ENCODE data around the gene ZNF668.
"Not testable (repeated sequence)": the region's sequence is repeated elsewhere in the genome, so short reads cannot be mapped to it uniquely, and the experiment has no call there.

The ZNF668 gene

DNA sequence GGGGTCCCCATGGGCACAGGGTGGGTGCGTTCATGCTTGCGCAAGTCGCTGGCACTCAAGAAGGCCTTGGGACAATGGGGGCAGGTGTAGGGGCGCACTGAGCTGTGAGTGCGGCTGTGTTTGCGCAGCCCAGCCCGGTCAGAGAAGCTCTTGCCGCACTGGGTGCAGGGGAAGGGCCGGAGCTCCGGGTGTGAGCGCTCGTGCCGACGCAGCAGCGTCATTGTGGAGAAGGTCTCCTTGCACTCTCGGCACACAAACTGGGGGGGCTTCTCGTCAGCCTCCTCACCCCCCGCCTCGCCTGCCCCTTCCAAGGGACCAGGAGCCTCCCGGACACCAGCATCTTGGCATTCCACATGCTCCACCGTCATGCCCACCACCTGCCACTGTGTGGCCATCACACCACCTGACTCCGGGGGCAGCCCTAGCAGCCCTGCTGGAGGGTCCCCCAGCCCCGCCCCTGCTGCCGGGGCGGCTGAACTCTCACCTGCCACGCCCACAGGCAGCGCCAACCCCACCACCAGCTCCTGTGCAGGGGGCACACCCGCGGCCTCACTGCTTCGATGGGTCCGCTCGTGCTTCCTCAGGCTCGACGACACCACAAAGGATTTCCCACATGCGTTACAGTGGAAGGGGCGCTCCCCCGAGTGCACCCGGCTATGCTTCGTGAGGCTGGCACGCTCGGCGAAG is 12.8 kb downstream of the ZNF668 start:
- DNase-seq (ENCODE audit: low spot score): no peak

DNA sequence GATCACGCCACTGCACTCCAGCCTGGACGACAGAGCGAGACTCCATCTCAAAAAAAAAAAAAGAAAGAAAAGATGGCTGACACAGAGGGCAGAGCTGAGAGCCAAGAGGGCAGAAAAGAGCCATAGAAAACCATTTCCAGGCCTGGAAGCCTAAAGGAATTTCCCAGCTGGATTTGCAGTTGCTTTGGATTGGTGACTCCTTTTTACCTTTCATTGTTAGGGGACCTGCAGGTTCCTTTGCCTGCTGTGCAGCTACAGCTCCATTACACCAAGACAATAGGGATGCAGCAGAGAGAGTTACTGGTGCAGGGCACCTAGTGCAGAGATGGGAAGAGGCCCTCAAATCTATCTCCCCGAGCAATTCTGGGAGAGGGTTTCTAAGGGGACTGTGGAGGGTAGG is 18.4 kb downstream of the ZNF668 start:
- DNase-seq (ENCODE audit: low spot score): no peak

DNA sequence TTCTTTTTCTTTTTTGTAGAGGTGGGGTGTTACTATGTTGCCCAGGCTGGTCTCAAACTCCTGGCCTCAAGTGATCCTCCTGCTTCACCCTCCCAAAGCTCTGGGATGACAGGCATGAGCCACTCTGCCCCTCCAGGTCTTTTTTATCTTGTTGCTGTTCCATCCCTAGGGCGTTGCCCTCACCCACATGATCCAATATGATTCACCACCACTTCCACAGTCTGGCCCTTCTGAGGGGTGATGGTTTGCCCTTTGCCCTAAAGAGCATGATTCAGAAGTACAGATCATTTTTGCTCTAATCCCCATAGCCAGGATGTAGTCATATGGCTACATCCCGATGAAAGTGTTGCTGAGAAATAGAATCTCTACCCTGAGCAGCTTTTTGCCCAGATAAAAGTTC is 21.9 kb downstream of the ZNF668 start:
- peak; percentile 81 for DNase-seq (ENCODE audit: low spot score)

DNA sequence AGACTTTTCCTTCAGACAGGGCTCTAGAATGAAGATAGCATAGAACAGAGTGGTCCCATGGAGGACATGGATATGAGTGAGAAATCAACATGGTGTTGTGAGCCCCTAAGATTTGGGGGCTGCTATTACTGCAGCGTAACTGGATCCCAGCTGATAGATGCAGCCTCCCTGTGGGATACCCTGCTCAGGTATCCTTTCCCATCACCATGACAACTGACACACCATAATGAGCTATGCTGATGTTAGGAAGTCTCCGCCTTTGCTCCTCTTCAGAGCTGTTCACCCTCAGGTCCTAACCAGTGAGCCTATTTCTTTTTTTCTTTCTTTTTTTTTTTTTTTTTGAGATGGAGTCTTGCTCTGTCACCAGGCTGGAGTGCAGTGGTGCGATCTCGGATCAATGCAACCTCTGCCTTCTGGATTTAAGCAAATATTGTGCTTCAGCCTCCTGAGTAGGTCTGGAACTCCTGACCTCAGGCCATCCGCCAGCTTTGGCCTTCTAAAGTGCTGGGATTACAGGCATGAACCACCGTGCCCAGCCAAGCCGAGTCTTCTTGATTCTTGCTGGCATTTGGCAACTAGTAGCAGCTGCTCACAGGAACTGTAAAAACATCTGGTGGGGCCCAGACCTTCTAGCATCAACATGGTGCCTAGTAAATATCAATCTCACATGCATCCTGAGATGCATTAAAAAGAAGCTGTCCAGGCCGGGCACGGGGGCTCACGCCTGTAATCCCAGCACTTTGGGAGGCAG is 23.6 kb downstream of the ZNF668 start:
- no peak for DNase-seq (ENCODE audit: low spot score)

DNA sequence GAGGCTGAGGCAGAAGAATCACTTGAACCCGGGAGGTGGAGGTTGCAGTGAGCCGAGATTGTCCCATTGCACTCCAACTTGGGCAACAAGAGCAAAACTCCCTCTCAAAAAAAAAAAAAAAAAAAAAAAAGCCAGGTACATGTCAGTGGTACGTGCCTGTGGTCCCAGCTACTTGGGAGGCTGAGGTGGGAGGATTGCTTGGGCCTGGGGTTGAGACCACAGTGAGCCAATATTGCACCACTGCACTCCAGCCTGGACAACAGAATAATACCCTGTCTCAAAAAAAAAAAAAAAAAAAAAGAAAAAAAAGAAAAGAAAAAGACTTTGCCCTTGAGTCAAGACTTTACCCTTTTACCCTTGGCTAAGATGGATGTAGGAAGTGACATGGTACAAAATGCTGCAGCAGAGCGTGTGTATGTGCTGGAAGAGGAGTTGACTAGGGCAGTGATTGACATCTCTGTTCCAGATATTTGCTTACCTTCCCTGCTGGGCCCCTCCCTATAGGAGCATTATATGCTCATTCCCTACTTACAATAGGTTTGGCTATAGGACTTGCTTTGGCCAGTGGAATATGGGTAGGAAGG is 30.1 kb downstream of the ZNF668 start:
- no peak for DNase-seq (ENCODE audit: low spot score)

DNA sequence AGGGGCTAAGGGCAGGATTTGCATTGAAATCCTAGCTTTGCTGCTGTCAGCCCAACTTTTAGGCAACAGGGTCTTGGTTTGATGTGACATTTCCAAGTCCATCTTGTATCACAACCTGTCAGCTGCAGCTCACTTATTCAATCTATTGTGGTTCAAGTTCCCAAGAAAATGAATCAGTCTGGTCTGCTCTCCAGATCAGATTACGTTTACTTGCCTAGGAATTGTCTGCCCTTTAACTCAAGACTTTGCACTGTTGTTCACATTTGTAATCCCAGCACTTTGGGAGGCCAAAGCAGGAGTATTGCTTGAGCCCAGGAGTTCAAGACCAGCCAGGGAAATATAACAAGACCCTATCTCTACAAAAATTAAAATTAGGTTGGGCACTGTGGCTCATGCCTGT is 30.7 kb downstream of the ZNF668 start:
- DNase-seq (ENCODE audit: low spot score): no peak

DNA sequence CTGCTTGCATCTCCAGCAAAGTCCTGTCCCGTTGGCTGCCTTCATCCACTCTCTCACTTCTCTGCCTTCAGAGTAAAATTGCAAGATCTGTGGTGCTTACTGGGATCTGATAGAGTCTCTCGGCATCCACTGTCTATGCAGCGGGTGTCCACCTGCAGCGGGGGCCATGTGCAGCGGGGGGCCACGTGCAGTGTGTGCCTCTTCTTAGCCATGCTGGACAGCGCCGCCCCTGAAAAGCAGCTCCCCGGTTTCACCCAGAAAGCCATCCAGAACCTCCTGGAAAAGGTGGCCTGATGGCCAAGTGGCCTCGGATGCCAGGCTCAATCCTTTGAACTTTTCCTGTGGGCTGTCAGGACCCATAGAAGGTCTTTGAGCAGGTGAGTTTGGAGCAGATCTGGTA is 31.2 kb downstream of the ZNF668 start:
- DNase-seq (ENCODE audit: low spot score): no peak

DNA sequence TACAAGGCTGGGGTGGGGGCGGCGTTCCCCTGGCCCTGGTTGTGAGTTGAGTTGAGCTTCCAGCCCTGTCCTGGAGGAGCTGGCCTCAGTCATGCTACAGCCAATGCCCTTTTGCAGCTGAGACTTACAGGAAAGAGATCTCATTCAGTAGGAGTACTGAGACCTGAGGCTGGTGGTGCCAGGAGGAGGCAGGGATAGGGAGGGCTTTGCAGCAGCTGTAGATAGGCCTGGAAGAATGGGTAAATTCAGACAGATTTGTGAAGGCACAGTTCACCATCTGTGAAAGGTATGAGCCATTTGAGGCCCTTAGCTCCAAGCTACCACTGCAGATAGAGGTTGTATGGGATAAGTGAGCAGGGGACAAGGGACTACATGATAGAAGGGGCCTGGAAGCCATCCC is 35.0 kb downstream of the ZNF668 start:
- no peak for DNase-seq (ENCODE audit: low spot score)

DNA sequence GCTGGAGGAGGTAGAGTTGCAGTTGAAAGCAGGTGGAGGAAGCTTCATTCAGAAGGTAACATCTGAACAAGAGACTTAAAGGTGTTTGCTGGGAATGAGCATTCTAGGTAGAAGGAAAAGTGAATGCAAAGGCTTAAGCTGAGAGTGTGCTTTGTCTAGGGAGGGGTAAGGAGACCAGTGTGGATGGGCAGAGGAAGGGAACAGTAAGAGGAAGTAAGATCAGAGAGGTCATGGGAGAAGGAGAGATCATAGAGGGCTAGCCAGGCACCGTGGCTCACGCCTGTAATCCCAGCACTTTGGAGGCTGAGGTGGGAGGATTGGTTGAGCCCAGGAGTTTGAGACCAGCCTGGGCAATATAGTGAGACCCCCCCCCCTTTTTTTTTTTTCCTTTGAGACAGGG is 37.3 kb downstream of the ZNF668 start:
- DNase-seq (ENCODE audit: low spot score): no peak

DNA sequence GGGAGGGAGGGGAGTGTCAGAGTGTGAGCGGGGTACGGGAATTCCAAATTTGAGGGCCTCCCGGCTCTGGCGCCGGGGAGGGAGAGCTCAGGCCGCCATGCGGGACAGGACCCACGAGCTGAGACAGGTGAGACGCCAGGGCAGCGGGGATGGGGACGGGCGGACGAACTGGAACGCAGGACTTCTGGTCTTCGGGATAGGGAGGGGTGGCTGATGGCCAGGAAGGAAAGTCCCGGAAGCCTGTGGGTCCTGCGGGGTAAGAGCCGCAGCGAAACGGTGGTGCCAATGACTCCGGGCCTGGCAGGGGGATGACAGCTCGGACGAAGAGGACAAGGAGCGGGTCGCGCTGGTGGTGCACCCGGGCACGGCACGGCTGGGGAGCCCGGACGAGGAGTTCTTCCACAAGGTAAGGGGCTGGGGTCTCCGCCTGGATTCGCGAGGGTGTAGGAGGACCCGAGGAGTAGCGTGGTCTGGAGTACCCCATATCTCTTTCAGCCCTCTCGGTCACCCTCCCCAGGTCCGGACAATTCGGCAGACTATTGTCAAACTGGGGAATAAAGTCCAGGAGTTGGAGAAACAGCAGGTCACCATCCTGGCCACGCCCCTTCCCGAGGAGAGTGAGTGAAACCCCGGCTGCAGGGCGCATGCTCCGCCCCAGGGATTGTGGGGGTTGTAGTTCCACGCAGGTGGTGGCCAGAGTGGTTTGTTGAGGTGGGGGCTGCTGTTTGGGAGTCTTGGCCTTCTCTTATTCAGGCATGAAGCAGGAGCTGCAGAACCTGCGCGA is 40.1 kb downstream of the ZNF668 start:
- DNase-seq (ENCODE audit: low spot score): peak; percentile 100

DNA sequence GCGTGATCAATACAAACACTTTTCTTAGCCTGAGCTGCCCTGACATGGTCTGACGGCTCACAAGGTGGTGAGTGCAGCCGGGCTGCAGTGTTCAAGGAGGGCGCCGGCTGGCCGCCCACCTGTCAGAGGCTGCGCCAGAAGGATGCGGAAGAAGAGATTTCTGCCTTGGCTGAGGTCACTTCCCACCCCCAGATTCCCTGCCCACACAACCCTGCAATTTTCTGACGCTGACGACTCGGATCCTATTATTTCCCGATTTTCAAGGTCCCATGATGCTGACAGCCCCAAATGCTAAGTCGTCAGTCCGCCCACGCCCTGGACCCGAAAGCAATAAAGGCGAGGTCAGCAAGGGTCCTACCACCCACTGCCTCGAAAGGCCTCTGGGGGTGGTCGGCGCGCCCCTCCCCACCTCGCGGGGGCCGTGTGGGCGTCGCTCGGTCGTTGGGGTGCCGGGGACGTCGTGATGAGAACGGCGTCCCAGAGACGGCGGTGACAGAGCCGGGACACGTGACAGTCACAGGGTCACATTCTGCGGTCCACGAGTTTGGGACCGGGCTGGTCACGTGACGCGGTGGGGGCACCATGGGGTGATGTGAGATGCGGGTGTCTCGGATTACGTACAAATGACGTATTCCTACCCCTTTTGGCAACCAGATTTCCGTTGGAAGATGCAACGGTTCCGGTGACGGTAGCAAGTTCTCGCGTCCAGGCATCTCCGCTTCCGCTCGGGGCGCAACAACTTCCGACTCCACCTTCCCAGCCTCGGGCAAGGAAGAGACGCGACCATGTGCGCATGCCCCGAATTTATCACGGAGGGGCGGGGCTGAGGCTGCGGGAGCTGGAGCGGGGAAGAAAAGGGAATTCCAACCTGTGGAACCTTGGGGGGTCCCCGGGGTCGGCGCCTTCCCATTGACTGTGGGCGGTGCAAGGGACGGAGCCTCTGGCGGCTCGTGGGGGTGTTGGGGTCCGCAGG is 41.0 kb downstream of the ZNF668 start, which contains the start of gene STX4:
Gene STX4, plus strand, starts transcription at position 823 of the 973 bp plus-strand sequence. CDS start 248 bp downstream, outside the sequence.
- DNase-seq (ENCODE audit: low spot score): peak; percentile 99

DNA sequence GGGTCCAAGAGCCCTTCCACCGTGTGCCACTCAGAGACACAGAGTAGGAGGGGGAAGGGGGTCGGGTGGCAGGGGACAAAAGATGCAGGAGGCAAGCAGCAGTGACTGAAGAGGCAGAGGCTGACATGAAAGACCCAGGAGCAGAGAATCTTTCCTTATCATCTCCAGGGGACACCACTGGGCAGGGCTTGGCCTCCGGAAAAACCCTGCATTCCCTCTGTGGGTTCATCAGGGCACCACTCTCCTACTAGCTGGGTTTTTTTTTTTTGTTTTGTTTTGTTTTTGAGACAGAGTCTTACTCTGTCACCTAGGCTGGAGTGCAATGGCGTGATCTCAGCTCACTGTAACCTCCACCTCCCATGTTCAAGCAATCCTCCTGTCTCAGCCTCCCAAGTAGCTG is 42.8 kb downstream of the ZNF668 start:
- DNase-seq (ENCODE audit: low spot score): no peak

DNA sequence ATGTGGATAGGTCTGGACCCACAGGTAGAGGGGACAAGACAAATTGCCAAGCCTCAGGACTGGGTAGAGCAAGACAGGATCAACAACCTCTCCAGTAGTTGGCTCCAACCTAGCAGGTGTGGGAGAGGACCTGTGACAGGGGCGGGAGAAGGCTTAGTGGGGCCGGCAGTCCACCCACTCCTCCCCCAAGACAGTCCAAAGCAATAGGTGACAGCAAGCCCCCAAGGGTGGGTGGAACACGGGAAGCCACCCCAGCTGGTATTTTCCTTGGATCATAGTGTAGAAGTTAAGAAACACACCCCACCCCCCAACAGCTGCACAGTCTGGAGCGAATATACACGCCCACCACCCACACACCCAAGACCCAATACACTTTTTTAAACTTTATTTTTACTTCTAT is 44.8 kb downstream of the ZNF668 start:
- no peak for DNase-seq (ENCODE audit: low spot score)

DNA sequence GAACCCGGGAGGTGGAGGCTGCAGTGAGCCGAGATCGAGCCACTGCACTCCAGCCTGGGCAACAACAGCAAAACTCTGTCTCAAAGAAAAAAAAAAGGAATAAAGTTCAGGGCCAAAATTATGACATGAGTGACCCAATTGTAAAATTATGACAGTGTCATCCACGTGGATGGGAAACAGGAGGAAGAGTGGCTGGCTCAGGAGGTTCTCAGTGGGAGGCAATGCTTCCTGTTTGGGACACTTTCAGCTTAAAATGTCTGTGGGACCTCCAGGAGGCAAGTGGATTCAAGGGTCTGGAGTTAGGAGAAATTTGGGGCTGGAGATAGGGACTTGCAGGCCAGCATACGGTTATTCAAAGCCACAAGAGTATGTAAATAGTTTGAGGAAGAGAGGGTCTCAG is 48.7 kb downstream of the ZNF668 start:
- DNase-seq (ENCODE audit: low spot score): no peak

DNA sequence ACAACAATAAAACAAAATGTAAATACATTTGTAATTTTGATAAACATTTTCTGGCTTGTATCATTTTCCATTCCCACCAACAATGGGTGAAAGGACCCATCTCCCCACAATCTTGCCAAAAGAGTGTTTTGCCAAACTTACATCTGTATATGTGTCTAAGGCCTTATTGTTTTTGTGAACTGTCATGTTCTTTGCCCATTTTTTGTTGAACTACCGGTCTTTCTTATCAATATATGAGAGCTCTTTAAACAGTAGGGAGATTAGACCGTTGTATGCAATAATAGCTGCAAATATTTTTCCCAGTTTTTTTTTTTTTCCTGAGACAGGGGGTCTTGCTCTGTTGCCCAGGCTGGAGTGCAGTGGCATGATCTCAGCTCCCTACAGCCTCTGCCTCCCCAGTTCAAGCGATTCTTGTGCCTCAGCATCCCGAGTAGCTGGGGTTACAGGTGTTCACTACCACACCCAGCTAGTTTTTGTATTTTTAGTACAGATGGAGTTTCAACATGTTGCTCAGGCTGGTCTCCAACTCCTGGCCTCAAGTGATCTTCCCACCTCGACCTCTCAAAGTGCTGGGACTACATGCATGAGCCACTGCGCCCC is 50.3 kb downstream of the ZNF668 start:
- no peak for DNase-seq (ENCODE audit: low spot score)

DNA sequence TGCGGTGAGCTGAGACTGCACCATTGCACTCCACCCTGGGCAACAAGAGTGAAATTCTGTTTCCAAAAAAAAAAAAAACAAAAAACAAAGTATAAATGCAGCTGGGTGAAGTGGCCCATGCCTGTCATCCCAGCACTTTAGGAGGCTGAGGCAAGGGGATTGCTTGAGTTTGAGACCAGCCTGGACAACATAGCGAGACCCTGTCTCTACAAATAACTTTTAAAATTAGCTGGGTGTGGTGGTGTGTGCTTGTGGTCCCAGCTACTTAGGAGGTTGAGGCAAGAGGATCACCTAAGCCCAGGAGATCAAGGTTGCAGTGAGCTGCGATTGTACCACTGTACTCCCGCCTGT is 50.8 kb downstream of the ZNF668 start:
- DNase-seq (ENCODE audit: low spot score): no peak

DNA sequence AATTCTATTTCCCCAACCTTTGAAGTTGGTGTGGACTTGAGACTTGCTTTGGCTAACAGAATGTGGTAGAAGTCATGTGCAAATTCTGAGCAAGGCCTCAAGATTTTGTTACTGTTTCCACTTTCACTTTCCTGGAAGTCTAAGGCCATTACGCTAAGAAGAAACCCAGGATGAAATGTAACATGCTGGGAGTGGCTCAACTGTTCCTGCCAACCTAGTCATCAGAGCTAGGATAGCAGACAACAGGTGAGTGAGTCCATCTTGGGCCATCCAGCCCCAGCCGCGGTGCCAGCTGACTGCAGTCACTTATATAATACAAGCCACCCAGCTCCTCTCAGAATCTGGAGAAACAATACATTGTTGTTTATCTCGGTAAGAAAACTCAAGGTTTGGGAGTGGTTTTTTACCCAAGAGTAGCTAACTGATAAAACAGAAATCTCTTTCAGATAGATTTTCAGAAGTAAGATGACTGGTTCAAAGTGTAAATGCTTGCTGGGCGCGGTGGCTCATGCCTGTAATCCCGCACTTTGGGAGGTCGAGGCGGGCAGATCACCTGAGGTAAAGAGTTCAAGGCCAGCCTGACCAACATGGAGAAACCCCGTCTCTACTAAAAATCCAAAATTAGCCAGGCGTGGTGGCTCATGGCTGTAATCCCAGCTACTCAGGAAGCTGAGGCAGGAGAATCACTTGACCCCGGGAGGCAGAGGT is 51.3 kb downstream of the ZNF668 start:
- no peak for DNase-seq (ENCODE audit: low spot score)

DNA sequence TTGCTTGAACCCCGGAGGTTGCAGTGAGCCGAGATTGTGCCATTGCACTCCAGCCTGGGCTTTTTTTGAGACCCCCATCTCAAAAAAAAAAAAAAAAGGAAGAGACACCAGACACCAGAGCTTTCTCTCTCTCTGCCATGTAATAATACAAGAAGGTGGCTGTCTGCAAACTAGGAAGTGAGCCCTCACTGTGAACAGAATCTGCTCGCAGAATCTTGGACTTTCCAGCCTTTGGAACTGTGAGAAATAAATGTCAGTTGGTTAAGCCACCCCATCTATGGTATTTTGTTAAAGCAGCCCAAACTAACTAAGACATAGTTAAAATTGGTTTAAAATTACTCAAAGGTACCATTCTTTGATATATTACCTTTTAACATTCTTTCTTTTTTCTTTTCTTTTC is 53.5 kb downstream of the ZNF668 start:
- DNase-seq (ENCODE audit: low spot score): no peak

DNA sequence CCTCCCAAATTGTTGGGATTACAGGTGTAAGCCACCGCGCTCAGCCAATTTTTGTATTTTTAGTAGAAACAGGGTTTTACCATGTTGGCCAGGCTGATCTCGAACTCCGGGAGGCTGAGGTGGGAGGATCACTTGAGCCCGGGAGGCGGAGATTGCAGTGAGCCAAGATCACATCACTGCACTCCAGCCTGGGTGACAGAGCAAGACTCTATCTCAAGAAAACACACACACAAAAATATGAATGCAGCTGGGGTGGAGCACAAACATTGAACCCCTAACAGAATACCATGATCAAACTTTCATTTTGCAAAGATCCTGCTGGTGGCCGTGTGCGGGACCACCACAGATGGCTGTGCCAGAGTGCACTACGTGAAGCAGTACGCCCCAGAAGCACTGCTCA is 56.3 kb downstream of the ZNF668 start:
- DNase-seq (ENCODE audit: low spot score): not testable (repeated sequence)

DNA sequence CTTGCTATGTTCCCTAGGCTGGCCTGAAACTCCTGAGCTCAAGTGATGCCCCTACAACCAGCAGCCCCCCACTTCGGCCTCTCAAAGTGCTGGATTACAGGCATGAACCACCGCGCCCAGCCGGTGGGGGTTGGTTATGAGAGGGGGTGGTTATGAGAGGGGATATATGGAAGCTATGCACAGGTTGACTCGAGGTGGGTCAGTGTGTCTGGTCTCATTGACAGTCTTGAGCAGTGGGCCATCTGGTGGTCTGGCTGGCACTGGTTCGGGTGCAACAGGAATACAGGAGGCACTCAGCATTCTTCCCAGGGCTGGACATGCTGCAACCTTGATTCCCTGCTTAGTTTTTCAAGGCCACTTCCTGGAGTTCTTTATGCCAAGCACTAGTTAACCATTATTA is 58.0 kb downstream of the ZNF668 start:
- DNase-seq (ENCODE audit: low spot score): no peak

Data from COLO829 (cell line).